HG03135 (cell line): ENCODE data around the gene ATP6V0D1.

Experiments
- ATAC-seq: cut with Tn5 transposase; IDR thresholded peaks from one replicate; pipeline ENCODE4 v1.9.1; 2021; ENCODE audit warnings: mild to moderate bottlenecking, moderate library complexity; ENCODE audit not compliant: unreplicated experiment

ATP6V0D1 gene

DNA sequence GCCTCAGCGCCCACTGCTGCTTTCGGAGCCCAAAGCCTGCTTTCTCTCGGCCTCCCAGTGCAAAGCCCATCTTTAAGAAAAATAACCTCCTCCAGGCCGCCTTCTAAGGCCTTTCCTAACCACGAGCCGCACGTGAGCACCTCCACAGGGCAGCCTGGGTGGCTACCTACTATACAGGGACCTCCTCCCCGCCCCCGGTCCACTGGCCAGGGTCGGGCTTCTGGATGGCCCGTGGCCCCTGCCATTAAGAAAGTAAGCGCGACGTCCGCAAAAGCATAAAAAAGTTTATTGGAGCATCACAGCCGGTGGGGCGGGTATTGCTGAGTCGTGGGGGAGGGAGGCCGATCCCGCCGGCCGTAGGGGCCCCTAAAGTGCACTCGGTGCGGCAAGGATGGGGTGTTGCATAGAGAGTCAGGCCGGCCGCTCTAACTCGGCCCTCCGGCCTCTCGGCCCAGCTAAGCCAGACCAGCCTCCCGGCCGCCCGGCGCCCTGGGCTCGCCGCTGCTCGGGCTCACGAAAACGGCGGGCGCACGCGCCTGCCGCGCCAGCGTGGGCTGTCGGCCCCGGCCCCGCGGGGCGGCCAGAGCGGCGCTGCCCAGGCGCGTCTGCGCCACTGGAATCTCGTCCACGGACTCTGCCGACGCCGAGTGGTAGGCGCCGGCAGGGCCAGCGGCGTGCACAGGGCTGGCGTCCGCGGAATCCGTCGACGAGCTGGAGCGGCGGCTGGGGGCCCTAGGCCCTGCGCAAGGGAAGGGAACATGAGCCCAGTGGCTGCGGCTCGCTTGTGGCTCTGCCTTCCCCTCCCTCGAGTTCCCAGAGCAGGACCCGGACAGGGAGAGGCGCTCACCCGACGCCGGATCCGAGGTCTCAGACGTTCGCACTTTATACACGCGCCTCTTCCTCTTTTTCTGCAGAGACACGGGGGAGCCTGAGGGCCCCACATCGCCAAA lies 86.5 kb downstream of the ATP6V0D1 start:
- no peak for ATAC-seq

DNA sequence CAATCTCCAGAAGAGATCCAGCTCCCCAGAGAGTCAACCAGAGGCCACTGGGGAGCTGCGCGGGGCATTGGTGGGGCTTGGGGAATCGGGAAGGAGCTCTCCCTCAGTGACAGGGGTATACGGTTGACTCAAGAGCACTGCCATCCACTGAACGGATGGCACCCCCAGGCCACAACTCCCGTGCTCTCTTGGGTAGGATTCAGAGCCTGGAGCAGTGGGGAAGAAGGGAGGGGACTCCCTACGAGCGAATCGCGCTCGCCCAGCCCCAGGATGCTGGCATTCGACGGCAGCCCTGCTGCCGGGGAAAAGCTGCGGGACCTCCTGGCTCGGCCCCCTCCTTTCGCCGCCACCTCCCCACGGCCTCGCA lies 87.2 kb downstream of the ATP6V0D1 start:
- no peak for ATAC-seq

DNA sequence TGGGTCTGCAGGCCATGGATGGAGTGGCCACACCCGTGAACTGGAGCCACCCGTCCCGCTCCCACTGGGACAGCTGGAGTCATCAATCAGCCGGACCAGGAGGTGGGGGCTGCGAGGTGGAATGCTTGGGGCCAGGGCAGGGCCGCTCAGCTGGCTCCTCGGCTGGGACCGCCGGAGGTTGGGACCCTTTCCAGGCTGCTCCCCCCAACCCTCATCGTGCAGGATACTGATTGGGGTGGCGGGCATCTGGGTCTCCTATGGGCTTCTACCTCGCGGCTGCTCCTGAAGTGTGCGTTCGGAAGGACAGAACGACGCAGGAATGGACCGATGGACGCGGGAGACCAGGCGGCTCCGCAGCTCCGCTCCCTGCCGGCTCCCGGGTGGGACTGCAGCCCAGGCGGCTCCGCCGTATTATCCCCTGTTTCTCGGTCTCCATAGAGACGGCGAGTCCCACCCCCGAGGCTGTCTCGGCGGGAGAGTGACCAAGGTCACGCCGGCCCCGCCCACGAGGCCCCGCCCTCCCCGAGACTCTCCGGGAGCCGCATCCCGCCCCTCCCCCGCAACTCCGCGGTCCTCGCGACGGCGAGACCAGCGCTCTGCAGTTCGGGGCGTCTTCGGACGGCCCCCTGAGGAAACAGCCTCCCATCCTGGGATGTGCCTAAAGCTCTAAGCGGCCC lies 87.7 kb downstream of the ATP6V0D1 start, which contains the start of gene TPPP3:
Gene TPPP3 (minus strand): TSS at position 388 of the 677 bp plus-strand sequence. CDS start 2,387 bp downstream, outside the sequence.
- no peak for ATAC-seq

DNA sequence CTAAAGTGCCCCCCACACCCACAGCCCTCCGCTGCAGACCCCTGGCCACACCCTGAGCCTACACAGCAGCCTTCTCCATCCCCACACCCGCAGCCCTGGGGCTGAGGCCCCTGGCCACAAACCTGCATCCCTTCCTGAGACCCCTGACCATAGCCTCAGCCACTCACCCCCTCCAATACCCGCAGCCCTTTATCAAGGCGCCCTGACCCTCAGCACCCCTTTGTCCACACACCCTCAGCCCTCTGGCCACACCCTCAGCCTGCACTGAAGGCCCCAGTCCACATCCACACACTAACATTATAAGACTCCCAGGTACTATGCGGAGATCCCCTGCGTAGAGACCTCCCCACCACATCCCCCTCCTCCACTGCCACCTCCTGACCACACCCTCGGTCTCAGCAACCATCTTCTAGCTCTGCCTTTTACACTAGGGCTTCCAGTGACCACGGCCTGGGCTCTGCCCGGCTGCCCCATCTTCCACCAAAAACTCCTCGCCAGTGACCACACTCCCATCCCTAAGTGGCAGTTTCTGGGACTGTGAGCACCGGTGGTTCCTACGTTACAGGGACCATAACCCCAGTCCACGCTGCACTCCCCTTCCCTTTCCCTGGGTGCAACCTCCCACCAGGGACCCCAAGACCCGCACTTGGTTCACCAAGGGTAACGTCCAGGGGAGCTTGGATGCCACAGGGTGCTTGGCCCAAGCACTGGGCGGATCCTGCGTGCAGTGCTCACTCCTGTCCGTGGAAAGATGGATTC lies 88.5 kb downstream of the ATP6V0D1 start:
- ATAC-seq, result no peak

DNA sequence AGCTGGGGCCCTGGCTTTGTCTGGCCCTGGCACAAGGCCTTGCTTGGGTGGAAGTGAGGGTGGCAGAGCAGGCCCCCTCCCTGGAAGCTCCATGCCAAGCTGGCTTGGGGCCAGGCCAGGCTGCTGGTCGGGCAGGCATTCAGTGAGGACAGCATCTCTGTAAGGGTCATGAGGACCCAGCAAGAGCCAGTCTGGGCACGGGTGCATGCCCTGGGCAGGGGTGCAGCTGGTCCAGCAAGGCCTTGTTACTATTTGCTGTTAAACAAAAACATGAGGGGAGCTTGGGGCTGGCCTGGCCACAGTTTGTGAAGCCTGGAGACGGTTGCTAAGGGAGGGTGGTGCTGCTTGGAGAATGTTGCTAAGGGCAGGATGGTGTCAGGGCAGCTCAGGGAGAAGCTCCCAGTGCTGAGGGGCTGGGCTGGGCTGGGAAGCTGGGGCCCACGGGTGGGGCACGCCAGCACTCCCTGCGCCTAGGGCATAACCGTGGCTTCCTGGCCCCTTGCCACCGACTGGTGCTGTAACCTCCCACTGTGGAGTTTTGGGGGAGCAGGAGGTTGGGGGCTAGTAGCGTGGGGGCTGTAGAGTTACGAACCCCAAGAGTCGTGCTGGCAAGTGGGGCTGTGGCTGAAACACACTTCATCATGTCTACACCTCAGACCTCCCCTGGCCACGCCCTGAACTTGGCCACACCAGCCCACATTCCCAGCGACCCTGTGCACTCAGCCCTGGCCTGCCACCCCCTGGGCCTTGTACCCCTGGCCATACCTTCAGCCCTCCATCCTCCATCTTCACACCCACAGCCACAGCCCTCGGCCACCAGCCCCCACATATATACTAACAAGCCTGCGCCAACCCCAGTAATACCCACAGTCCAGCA lies 89.3 kb downstream of the ATP6V0D1 start:
- ATAC-seq, result no peak

DNA sequence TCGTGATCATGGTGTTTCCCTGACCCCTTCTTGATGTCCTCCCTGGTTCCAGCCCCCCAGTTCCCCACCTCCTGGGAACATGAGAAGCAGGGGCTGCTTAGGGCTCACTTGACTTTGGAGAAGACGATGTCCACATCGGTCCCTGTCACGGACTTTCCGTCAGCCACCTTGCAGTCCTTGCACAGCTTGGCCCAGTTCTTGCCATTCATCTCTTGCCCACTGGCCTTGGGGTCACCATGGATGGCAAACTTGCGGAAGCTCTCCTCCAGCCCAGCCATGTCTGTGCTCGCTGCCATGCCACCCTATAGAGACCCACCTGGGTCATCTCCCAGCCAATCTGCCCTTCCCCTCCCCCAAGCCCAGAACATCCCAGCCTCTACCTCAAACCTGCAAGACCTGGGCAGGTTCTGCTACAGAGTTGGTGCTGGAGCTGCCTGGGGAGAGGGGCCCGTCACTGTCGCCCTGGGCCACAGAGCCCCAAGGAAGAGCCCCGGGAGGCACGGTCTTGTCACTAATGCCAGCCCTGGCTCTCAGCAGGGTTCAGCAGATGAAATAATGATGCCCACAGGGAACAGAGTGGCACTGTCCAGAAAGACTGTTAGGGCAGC lies 90.0 kb downstream of the ATP6V0D1 start:
- ATAC-seq, result no peak

DNA sequence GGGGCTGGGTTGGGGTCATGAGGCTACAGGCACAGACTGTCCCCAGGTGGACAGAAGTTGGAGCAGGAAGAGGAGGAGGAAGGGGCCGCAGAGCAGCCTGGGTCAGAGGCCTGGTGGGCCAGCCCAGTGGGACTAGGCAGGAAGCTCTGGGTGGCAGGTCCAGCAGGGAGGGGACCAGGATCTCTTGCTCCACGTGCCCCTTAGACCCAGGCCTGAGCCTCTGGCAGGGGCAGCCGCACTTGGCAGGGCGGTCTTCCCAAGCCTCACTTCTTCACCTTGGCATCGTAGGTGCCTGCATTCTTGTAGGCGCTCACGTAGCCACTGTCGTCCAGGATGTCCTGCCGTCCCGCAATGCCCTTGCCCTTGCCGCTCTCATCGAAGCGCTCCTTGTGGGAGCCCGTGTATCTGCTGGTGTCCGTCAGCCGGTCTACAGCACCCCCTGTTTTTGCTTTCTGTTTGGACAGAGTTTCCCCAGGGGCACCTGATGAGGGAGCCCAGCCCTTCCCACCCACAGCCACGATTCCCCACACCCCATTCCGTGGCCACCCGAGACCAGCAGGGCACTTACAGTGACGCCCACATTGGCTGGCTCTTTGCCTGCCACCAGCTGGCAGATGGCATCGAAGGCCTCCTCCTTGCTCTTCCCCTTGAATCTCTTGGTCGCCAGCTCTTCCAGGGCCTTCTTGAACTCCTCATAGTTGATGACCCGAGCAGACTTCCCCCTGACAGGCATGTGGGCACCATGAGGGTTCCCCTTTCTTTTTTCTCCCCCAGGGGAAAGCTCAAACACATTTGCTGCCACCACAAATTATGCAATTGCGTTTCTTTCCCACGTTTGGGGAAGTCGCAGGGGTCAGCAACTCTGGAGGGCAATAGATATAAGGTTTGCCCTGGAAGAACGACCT lies 90.8 kb downstream of the ATP6V0D1 start:
- ATAC-seq, result no peak

DNA sequence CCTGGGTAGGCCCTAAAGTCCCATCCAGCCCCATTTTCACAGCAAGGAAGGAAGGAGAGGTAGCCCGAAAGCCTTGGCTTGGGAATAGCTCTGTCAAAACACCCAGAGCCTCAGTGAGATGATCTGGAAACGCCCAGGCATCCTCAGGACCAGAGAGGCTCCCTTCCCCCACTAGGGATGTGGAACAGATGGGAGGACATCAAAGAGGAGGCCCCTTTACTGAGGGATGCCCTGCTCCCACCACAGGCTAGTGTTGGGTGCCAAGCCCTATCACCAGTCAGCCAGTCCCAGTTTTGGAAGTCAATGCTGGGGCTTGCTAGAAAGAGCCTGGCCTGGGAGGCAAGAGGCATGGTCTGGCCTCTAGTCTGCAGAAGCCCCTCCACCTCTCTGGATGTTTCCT lies 92.4 kb downstream of the ATP6V0D1 start:
- no peak for ATAC-seq

DNA sequence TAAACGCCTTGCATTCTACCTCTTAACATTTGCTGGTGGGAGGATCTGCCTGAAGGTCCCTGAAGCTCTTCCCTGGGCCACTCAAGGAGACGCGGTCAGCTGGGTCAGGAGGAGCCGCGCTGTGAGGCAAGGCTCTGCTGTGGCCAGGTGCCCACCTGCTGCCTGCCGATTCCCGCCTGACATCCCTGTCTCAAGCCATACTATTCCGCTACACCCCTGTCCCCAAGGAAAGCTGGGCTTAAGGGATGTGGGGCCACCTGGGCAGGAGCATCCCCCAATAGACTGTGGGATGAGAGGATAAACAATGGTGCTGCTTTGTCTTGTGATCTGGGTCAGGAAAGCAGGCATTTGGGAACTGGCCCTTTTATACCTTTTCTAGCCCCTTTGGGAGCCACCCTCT lies 92.8 kb downstream of the ATP6V0D1 start:
- no peak for ATAC-seq
